ENCODE measurements around the gene OPHN1.

The OPHN1 gene

GRCh38 chrX:68440940-68441339 is 7.6 kb upstream of the OPHN1 start:
- DNase-seq, result no peak
- TF ChIP-seq CTCF (IDR thresholded peaks at IDR 0.05; ENCODE audit: low read length), result no peak
- Histone ChIP-seq H3K79me2 (ENCODE audit: low read length) (no peaks in the 10 kb centered on the region), H3K4me3 (ENCODE audit: low read length) (no peak overlapping the region), H3K27me3 (replicated peaks; ENCODE audit: insufficient read depth, low read length) (0 out of 2 replicates have a peak, but pooled peaks cover 6% of the 10 kb centered on the region), H2AFZ (ENCODE audit: low read length) (no peak overlapping the region), H3K9me2 (replicated peaks; ENCODE audit: insufficient read depth, low read length) (no peaks in the 10 kb centered on the region), H4K20me1 (ENCODE audit: insufficient read depth, low read length) (no peaks in the 10 kb centered on the region), H3K9ac (ENCODE audit: low read length) (no peak overlapping the region), H3K36me3 (replicated peaks; ENCODE audit: insufficient read depth, low read length) (no peaks in the 10 kb centered on the region), H3K4me2 (ENCODE audit: low read depth, low read length) (no peak overlapping the region), H3K4me1 (ENCODE audit: low read length) (peaks cover 13% of the 10 kb centered on the region), H3K27ac (ENCODE audit: low read length) (no peak overlapping the region), H3F3A (ENCODE audit: insufficient read depth, low read length) (0 out of 2 replicates have a peak, but pooled peaks cover 5% of the 10 kb centered on the region), H3K9me3 (replicated peaks; ENCODE audit: insufficient read depth, low read length) (no peaks in the 10 kb centered on the region)

GRCh38 chrX:68440442-68440841 is 7.1 kb upstream of the OPHN1 start:
- DNase-seq, result no peak
- Histone ChIP-seq H3K4me2 (ENCODE audit: low read depth, low read length) (no peak overlapping the region), H4K20me1 (ENCODE audit: insufficient read depth, low read length) (no peaks in the 10 kb centered on the region), H3K27ac (ENCODE audit: low read length) (no peak overlapping the region), H3K9me2 (replicated peaks; ENCODE audit: insufficient read depth, low read length) (no peaks in the 10 kb centered on the region), H3K27me3 (replicated peaks; ENCODE audit: insufficient read depth, low read length) (0 out of 2 replicates have a peak, but pooled peaks cover 6% of the 10 kb centered on the region), H3K9ac (ENCODE audit: low read length) (no peak overlapping the region), H2AFZ (ENCODE audit: low read length) (no peak overlapping the region), H3F3A (ENCODE audit: insufficient read depth, low read length) (0 out of 2 replicates have a peak, but pooled peaks cover 5% of the 10 kb centered on the region), H3K4me3 (ENCODE audit: low read length) (no peak overlapping the region), H3K9me3 (replicated peaks; ENCODE audit: insufficient read depth, low read length) (no peaks in the 10 kb centered on the region), H3K79me2 (ENCODE audit: low read length) (no peaks in the 10 kb centered on the region), H3K4me1 (ENCODE audit: low read length) (peaks cover 13% of the 10 kb centered on the region), H3K36me3 (replicated peaks; ENCODE audit: insufficient read depth, low read length) (no peaks in the 10 kb centered on the region)
- TF ChIP-seq CTCF (IDR thresholded peaks at IDR 0.05; ENCODE audit: low read length), result no peak
- TF ChIP-seq EZH2 (optimal IDR thresholded peaks at IDR 0.05; ENCODE audit: low read depth, low read length), result no peak
- no peak for TF ChIP-seq EZH2phosphoT487 (IDR thresholded peaks at IDR 0.05; ENCODE audit: low read length)

GRCh38 chrX:68439341-68439740 is 6.0 kb upstream of the OPHN1 start:
- H3K4me3 ChIP-seq (ENCODE audit: low read length), result no peak overlapping the region
- H3K36me3 ChIP-seq (replicated peaks; ENCODE audit: insufficient read depth, low read length), result no peaks in the 10 kb centered on the region
- no peaks in the 10 kb centered on the region for H3K9me2 ChIP-seq (replicated peaks; ENCODE audit: insufficient read depth, low read length)
- H2AFZ ChIP-seq (ENCODE audit: low read length), result no peak overlapping the region
- H3K9me3 ChIP-seq (replicated peaks; ENCODE audit: insufficient read depth, low read length), result no peaks in the 10 kb centered on the region
- no peaks in the 10 kb centered on the region for H4K20me1 ChIP-seq (ENCODE audit: insufficient read depth, low read length)
- H3K27me3 ChIP-seq (replicated peaks; ENCODE audit: insufficient read depth, low read length), result 0 out of 2 replicates have a peak, but pooled peaks cover 6% of the 10 kb centered on the region
- H3K27ac ChIP-seq (ENCODE audit: low read length), result no peak overlapping the region
- H3F3A ChIP-seq (ENCODE audit: insufficient read depth, low read length), result 0 out of 2 replicates have a peak, but pooled peaks cover 5% of the 10 kb centered on the region
- peaks cover 13% of the 10 kb centered on the region for H3K4me1 ChIP-seq (ENCODE audit: low read length)
- no peak overlapping the region for H3K4me2 ChIP-seq (ENCODE audit: low read depth, low read length)
- H3K79me2 ChIP-seq (ENCODE audit: low read length), result no peaks in the 10 kb centered on the region
- no peak overlapping the region for H3K9ac ChIP-seq (ENCODE audit: low read length)
- no peak for TF ChIP-seq EZH2phosphoT487 (IDR thresholded peaks at IDR 0.05; ENCODE audit: low read length)
- no peak for TF ChIP-seq CTCF (IDR thresholded peaks at IDR 0.05; ENCODE audit: low read length)
- no peak for TF ChIP-seq EZH2 (optimal IDR thresholded peaks at IDR 0.05; ENCODE audit: low read depth, low read length)
- no peak for DNase-seq

All from MM.1S (cell line).